NCI-H146 (cell line): Measurements from ENCODE around the gene CSTF1.
A peak's percentile ranks its signal among the peaks of the same experiment; 100 is the strongest.

ENCODE experiments used
- DNase-seq: peaks from one replicate; lab custom pipeline; 2025; lab: John Stamatoyannopoulos, UW

CSTF1 gene

GRCh38 chr20:56392132-56392880 is at the start of gene CSTF1, which contains the start of gene AURKA:
CSTF1 (plus strand) TSS chr20:56392645; CDS start chr20:56395553, 2,908 bp downstream.
AURKA (minus strand) TSS chr20:56392215; CDS start chr20:56388197, 4,018 bp downstream.
- peak; percentile 100 for DNase-seq

GRCh38 chr20:56342783-56343182 is 49.7 kb upstream of the CSTF1 start:
- no peak for DNase-seq

DNA sequence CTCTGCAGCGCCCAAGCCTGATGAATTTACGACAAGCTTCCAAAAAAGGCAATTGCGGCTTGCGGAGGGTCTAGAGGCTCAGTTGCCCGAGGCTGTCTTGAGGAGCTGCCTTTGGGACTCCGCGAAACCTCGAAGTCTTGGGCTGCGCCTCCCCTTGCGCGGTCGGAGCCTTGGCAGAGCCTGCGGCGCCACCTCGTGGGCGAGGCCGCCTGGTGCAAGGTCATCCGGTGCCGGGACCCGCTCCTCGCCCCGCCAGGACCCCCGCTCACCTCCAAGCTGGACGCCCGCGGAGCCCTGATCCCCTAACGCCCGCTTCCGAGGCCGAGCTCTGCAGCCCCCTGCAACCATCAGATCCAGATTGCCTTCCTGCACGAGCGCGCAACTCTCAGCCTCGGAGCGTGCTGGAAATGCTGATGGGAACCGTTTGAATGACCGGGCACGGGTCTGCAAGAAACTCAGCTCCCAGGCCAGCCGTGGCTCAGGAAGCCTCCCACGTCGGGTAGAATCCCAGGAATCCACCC is 48.5 kb upstream of the CSTF1 start:
- peak; percentile 55 for DNase-seq

DNA sequence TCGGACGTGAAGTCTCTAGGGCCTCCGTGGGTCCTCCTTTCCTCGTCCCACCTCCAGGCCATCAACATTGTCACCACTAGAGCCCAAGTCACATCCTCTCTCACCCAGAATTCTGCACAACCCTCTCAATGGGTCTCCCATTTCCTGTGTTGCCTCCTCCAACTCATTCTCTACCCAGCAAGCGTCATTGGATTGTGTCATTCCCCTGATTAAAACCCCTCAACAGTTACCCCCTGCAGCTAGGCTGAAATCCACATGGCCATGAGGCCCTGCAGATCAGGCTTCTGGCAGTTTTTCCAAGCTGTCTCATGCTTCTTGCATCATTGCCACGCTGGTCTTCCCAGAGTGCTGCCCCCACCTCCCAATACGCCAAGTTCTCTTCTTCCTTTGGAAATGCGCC is 46.5 kb upstream of the CSTF1 start:
- no peak for DNase-seq

DNA sequence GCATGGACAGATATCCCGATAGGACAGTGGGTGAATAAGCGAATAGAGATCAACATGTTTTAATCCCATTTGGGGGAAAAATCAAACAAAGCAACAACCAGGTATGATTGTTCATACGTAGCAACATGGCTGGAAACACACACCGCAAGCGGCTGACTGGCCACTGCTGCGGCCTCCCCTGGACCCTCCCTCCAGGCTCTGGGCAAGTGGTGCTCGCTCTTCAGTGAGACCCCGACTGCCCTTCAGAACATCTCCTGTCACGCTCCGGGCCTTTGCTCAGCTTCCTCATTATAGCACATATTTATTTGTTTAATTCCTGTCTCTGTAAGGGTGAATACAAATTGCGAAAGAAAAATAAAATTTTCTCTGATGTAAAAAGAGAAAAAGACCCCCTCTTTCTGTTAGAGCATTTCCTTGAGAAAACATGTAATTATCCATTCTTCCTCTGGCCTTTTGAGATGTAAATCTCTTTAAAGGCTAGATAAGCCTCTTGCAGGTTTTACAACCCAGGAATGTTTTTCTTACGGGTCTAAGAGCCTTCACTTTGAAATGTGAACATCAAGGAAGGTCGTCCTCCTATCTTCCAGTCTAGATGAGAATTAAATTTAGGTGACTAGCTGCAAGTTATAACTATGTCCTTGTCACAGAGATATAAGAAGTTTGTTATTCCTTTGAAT is 44.7 kb upstream of the CSTF1 start:
- no peak for DNase-seq

- DNase-seq: peak; percentile 61
Measured at GRCh38 chr20:56348305-56348693, 44.1 kb upstream of the CSTF1 start.

GRCh38 chr20:56348746-56349145 is 43.7 kb upstream of the CSTF1 start:
- DNase-seq: no peak

DNA sequence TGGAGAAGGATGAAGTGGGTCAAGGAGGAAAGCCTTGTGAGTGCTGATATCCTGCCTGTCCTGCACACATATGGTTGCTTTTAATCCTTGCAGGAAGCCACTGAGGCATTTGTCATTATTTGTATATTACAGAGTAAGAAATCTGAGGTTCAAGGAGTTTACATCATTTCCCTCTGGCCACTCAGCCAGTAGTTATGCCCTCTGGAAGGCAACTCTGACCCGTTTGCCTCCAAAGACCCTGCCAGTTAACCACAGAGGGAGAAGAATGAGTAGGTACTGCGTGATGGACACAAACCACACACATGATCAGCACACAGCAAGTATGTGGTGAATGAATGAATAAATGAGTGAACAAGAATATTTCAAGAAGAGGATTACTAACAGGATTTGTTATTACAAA is 41.6 kb upstream of the CSTF1 start:
- DNase-seq: no peak

DNA sequence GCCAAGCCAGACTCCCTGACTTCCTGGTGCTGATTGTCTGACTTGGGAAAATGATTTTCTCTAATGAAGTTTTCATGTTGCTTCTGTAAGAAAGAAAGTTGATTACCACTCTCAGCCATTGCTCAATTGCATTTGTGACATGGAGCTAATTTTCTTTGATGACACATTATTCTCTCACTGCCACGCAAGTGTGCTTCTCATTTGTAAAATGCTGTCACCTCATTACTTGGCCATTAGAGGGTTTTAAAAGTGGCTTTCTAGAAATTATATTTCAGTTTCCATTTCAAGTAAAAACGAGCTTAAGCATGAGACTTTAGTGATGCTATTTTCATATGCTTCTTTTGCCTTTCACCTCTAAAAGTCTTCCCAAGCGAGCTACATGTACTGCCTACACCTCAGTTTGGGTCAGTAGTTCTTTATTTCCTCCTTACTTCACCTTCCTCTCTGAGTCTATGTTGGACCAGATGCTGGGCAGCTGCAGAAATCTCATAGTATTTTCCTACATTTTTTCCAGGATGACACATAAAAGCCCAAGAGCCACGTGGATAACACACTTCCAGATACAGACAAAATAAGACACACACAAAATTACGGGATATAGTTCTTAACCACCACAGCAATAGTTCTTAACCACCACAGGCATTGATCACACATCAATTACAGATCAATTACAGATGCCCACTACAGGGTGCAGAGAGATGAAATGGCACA is 39.9 kb upstream of the CSTF1 start:
- DNase-seq: no peak

- no peak for DNase-seq
Measured at GRCh38 chr20:56353356-56353755, 39.1 kb upstream of the CSTF1 start.

DNA sequence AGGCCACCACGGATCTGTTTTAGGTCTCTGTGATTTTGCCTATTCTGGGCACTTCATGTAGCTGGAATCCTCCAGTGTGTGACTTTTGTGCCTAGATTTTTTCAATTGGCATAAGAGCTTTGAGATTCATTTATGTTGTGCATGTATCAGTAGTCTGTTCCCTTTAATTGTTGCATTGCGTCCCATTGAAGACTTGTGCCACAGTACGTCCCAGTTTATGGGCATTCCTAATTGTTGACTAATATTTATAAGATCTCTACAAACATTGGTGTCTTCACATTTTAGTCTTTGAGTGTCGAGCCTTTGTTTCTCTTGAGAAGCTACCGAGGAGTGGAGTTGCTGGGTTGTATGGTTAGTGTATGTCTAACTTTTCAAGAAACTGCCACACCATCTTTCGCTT is 34.4 kb upstream of the CSTF1 start:
- DNase-seq: no peak

DNA sequence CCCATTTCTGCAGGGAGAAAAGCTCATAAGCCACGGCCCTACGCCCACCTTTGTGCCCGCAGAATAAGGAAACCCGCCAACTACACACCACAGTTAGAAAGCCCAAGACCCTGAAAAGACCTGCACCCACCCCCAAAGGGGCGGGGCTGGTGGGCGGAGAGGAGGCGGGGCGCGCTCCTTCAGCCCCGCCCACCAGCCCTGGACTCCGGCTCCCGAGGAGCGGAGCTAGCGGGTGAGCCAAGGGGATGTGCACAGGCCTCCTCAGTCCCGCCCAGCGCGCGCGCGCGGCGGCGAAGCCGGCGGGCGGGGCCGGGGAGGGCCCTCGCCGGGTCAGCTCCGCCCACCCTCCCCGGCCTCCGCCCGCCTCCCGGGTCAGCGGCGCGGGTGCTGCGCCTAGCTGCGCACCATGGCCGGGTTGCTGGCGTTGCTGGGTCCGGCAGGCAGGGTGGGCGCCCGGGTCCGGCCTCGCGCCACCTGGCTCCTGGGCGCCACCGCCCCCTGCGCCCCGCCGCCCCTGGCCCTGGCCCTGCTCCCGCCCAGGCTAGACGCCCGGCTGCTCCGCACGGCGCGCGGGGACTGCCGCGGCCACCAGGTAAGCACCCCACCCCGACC is 33.7 kb upstream of the CSTF1 start, which contains the start of gene FAM210B:
Gene FAM210B (plus strand): TSS at position 375 of the 612 bp plus-strand sequence. CDS start 32 bp downstream, at position 407.
- DNase-seq: peak; percentile 95

GRCh38 chr20:56359212-56360132 is 33.0 kb upstream of the CSTF1 start:
- peak; percentile 78 for DNase-seq

DNA sequence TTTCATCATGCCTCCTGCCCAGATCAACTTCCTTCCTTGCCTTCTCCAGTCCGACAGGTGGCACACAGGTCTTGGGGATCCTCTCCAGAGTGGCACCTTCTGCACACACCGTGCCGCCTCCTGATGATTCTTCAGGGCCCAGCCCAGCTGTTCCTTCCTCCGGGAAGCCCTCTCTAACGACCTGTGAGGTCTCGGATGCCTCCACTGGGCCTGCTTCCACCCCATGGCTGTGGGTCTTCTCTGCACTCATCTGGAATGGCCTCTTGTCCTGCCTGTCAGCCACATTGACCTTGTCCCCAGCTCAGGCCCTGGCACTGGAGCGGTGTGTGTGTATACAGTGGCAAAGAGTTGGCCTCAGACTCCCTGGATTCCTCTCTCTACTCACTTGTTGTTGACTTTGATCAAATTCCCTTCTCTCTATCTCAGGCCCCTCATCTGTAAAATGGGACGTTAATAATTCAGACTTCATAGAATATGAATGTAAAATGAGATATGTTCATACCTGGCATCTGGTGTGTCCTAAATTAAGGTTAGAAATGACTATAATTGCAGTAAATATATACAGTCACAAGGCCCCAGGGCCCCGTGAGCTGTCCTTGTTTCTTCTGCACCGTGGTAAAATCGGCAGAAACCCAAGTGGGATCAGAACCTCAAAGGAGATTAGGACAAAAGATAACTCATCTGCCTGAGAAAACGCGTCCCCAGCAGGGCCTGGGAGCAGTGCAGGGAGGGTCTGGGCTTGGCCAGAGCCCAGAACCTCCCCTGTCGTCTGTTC is 32.1 kb upstream of the CSTF1 start:
- peak; percentile 65 for DNase-seq

GRCh38 chr20:56360908-56361205 is 31.6 kb upstream of the CSTF1 start:
- no peak for DNase-seq

GRCh38 chr20:56361900-56362299 is 30.5 kb upstream of the CSTF1 start:
- no peak for DNase-seq

GRCh38 chr20:56362833-56363413 is 29.5 kb upstream of the CSTF1 start:
- peak; percentile 57 for DNase-seq

GRCh38 chr20:56363491-56363890 is 29.0 kb upstream of the CSTF1 start:
- DNase-seq: no peak

DNA sequence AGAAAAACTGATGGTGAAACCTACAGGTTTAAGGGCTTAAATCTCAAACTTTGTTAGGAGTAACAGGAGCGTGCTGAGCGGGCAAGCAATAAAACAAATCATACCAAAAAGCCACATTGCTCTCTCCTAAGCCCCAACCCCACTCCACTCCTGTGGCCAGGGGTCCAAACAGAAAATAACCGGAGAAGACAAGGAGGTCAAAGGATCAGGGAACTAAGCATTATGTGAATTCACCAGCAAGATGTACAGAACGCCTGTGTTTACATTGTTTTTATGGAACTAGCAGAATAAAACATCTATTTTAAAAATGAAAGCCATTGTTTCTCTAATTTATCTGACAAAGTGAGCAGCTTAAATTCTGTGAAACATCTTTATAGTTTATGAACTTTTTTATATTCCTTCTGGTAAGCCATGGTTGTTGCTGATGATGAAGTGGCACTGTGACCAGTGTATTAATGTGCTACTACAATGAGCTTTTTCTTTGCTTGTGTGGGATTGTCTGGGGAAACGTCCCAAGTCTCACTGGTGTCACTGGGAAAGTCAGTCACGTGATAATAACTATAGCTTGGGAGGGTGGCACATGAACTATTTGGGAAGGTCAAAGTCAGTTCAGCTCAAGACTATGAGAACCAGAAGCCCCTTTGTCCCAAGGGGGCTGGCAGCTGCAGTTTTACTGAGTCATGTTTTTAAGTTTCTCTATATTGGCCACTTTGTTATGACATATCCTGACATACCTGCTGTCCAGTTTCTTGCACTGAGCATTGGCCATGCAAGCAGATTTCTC is 23.9 kb upstream of the CSTF1 start:
- DNase-seq: no peak
